CD4-positive, CD25-positive, alpha-beta regulatory T cell (primary cell): Measurements from ENCODE around the gene SDK1. TPM values are rescaled to one million over a fixed set of nuclear protein-coding genes. Genes with fewer than 3 reads are reported as not detected.

Experiments
- ATAC-seq, 2 donors: fragments of 150-1000 bp; cut with Tn5 transposase; one replicate each; pipeline ENCODE4 v1.10.0; 2021; ENCODE audit warnings: low read depth in 2 of 2, moderate number of reproducible peaks in 2 of 2, moderate library complexity in 1 of 2
- DNase-seq, 3 donors: peaks; one replicate each; pipeline versions ENCODE4 v3.0.0 to v3.0.0-alpha.2; 2012 to 2022; ENCODE audit warnings: mixed read lengths in 1 of 3
- H3K27ac ChIP-seq: one replicate; pipeline ENCODE4 v1.7.0; 2013; ENCODE audit warnings: mild to moderate bottlenecking, low read length; ENCODE audit not compliant: insufficient read depth, poor library complexity, severe bottlenecking
- H3K27me3 ChIP-seq: one replicate; pipeline ENCODE4 v1.7.0; 2013; ENCODE audit warnings: low read length; ENCODE audit not compliant: control insufficient read depth, insufficient read depth
- H3K36me3 ChIP-seq: one replicate; pipeline ENCODE4 v1.7.0; 2013; ENCODE audit warnings: mild to moderate bottlenecking, low read length, moderate library complexity; ENCODE audit not compliant: control insufficient read depth, insufficient read depth
- H3K4me1 ChIP-seq: 2 replicates; pipeline ENCODE4 v1.7.0; 2013; ENCODE audit warnings: mild to moderate bottlenecking, low read length; ENCODE audit not compliant: insufficient read depth, control insufficient read depth, poor library complexity, severe bottlenecking
- H3K4me3 ChIP-seq: one replicate; pipeline ENCODE4 v1.7.0; 2013; ENCODE audit warnings: low read depth, mild to moderate bottlenecking, low read length, moderate library complexity
- H3K9me3 ChIP-seq, 2 experiments: 1 replicate in 1 of 2; 2 replicates in 1 of 2; pipeline ENCODE4 v1.7.0; 2013; ENCODE audit warnings: low read length in 2 of 2, mild to moderate bottlenecking in 1 of 2, moderate library complexity in 1 of 2; ENCODE audit not compliant: control insufficient read depth in 2 of 2
- H3K27ac Mint-ChIP-seq, 3 donors: one replicate each; pipeline ENCODE4 v1.8.0; 2020 to 2022; ENCODE audit warnings: mild to moderate bottlenecking in 3 of 3, mixed read lengths in 3 of 3, moderate library complexity in 2 of 3
- H3K27me3 Mint-ChIP-seq: one replicate; pipeline ENCODE4 v1.8.0; 2022; ENCODE audit warnings: mild to moderate bottlenecking, mixed read lengths
- H3K36me3 Mint-ChIP-seq: one replicate; pipeline ENCODE4 v1.8.0; 2020; ENCODE audit warnings: mixed read lengths
- H3K4me1 Mint-ChIP-seq, 4 donors: one replicate each; pipeline ENCODE4 v1.8.0; 2020 to 2022; ENCODE audit warnings: mixed read lengths in 4 of 4, mild to moderate bottlenecking in 1 of 4
- H3K4me3 Mint-ChIP-seq, 4 donors: one replicate each; pipeline ENCODE4 v1.8.0; 2020 to 2022; ENCODE audit warnings: mild to moderate bottlenecking in 4 of 4, mixed read lengths in 4 of 4, moderate library complexity in 3 of 4
- H3K9me3 Mint-ChIP-seq, 7 donors: one replicate each; pipeline ENCODE4 v1.8.0; 2020 to 2022; ENCODE audit warnings: mixed read lengths in 7 of 7, mild to moderate bottlenecking in 3 of 7, moderate library complexity in 2 of 7
- polyA plus RNA-seq, 4 donors: library from polyadenylated mRNA; unstranded; fragments of 300-500 nt; fragmentation: Illumina TruSeq; gene quantifications; one replicate each; pipeline ENCODE4 v1.2.3, GENCODE V29; 2021
- total RNA-seq: library from RNA; stranded (reverse); gene quantifications from one replicate; pipeline ENCODE4 v1.2.3, GENCODE V29; 2022

The SDK1 gene
- total and polyA plus RNA-seq, 5 donors from 2014 or later: 0.47 TPM; not detected in 4

GRCh38 chr7:3992841-3993240, 691.8 kb downstream of the SDK1 start:
- no peaks in the 10 kb centered on the region for H3K4me1 ChIP-seq
- DNase-seq: no peak
- no peak for ATAC-seq
- no peaks in the 10 kb centered on the region for H3K36me3 ChIP-seq
- H3K4me3 Mint-ChIP-seq: no peak overlapping the region
- peaks cover 0 to 1% (median 0%) of the 10 kb centered on the region in 7 donors for H3K9me3 Mint-ChIP-seq
- H3K27me3 ChIP-seq: no peaks in the 10 kb centered on the region
- no peaks in the 10 kb centered on the region for H3K4me1 Mint-ChIP-seq
- H3K36me3 Mint-ChIP-seq: no peaks in the 10 kb centered on the region
- H3K4me3 ChIP-seq: no peak overlapping the region
- H3K27me3 Mint-ChIP-seq: peaks cover 4% of the 10 kb centered on the region
- H3K27ac Mint-ChIP-seq: no peak overlapping the region
- H3K9me3 ChIP-seq: no peaks in the 10 kb centered on the region
- no peak overlapping the region for H3K27ac ChIP-seq

DNA sequence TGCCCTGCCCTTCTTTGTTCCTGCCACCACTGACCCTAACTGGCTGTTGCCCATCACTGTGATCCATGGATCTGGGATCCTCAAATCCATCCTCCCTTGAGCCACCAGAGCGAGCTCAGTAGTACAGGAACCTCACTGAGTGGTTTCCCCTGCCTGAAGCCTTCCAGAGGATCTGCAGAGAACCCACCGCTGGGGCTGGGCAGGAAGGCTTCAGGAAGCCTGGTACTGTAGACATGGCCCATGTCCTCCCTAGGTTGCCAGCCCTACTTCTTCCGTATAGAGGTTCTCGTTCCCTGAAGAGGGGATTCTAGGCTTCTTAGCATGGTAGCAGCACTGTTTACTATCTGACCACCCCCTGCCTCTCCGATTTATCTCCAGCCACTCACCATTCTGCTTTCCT, 693.7 kb downstream of the SDK1 start:
- H3K9me3 Mint-ChIP-seq: no peaks in the 10 kb centered on the region
- Histone ChIP-seq H3K4me1 (no peaks in the 10 kb centered on the region), H3K36me3 (no peaks in the 10 kb centered on the region), H3K4me3 (no peak overlapping the region), H3K27me3 (no peaks in the 10 kb centered on the region), H3K27ac (no peak overlapping the region), H3K9me3 (no peaks in the 10 kb centered on the region)
- ATAC-seq: no peak
- no peaks in the 10 kb centered on the region for H3K4me1 Mint-ChIP-seq
- H3K27ac Mint-ChIP-seq: no peak overlapping the region
- DNase-seq: no peak
- H3K4me3 Mint-ChIP-seq: no peak overlapping the region
- H3K36me3 Mint-ChIP-seq: no peaks in the 10 kb centered on the region
- H3K27me3 Mint-ChIP-seq: peaks cover 4% of the 10 kb centered on the region

- DNase-seq: no peak
- Mint-ChIP-seq H3K9me3 (no peaks in the 10 kb centered on the region), H3K27ac (no peak overlapping the region)
Observed at GRCh38 chr7:3995187-3995586, 694.1 kb downstream of the SDK1 start.

DNA sequence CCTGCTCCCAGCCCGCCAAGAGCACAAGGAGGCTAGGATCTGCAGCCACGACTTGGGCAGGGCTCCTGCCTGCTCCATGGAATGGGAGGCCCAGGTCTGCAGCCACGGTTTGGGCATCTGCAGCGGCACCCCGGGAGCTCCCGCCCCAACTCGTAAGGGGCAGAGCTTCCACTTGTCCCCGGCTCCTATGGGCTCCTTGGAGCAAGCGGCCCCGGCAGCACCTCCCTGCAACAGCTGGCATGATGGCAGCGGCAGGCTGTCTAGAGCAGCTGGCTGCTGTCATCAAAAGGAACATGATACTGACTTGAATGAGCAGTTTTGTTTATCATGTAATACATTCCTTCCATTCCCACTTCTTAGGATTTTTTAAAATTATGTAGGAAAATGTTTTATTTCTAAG, 697.0 kb downstream of the SDK1 start:
- ATAC-seq (no peak), DNase-seq (no peak)
- Mint-ChIP-seq H3K4me3 (no peak overlapping the region), H3K27me3 (peaks cover 4% of the 10 kb centered on the region), H3K4me1 (no peaks in the 10 kb centered on the region), H3K36me3 (no peaks in the 10 kb centered on the region), H3K27ac (no peak overlapping the region), H3K9me3 (no peaks in the 10 kb centered on the region)
- H3K4me1 ChIP-seq: no peaks in the 10 kb centered on the region
- no peak overlapping the region for H3K27ac ChIP-seq
- no peaks in the 10 kb centered on the region for H3K36me3 ChIP-seq
- no peaks in the 10 kb centered on the region for H3K9me3 ChIP-seq
- no peak overlapping the region for H3K4me3 ChIP-seq
- H3K27me3 ChIP-seq: no peaks in the 10 kb centered on the region

More at GRCh38 chr7:3995187-3995586, 694.1 kb downstream of the SDK1 start:
- Histone ChIP-seq H3K9me3 (no peaks in the 10 kb centered on the region), H3K27ac (no peak overlapping the region), H3K4me1 (no peaks in the 10 kb centered on the region), H3K27me3 (no peaks in the 10 kb centered on the region), H3K4me3 (no peak overlapping the region), H3K36me3 (no peaks in the 10 kb centered on the region)
- Mint-ChIP-seq H3K4me1 (no peaks in the 10 kb centered on the region), H3K36me3 (no peaks in the 10 kb centered on the region), H3K27me3 (peaks cover 4% of the 10 kb centered on the region), H3K4me3 (no peak overlapping the region)
- ATAC-seq: no peak

- H3K27ac ChIP-seq: no peak overlapping the region
- no peaks in the 10 kb centered on the region for H3K4me1 ChIP-seq
- DNase-seq (no peak), ATAC-seq (no peak)
- Mint-ChIP-seq H3K27me3 (peaks cover 5% of the 10 kb centered on the region), H3K36me3 (no peaks in the 10 kb centered on the region), H3K4me1 (no peaks in the 10 kb centered on the region), H3K4me3 (no peak overlapping the region), H3K27ac (no peak overlapping the region), H3K9me3 (no peaks in the 10 kb centered on the region)
- no peak overlapping the region for H3K4me3 ChIP-seq
- no peaks in the 10 kb centered on the region for H3K36me3 ChIP-seq
- H3K9me3 ChIP-seq: no peaks in the 10 kb centered on the region
- H3K27me3 ChIP-seq: no peaks in the 10 kb centered on the region
Observed at GRCh38 chr7:4000139-4000538, 699.1 kb downstream of the SDK1 start.

- no peak overlapping the region for H3K4me3 Mint-ChIP-seq
- H3K27ac Mint-ChIP-seq: no peak overlapping the region
- DNase-seq (no peak), ATAC-seq (no peak)
- Histone ChIP-seq H3K36me3 (no peaks in the 10 kb centered on the region), H3K27ac (no peak overlapping the region), H3K27me3 (no peaks in the 10 kb centered on the region), H3K9me3 (no peaks in the 10 kb centered on the region), H3K4me3 (no peak overlapping the region), H3K4me1 (no peaks in the 10 kb centered on the region)
- H3K9me3 Mint-ChIP-seq: no peaks in the 10 kb centered on the region
- peaks cover 5% of the 10 kb centered on the region for H3K27me3 Mint-ChIP-seq
- H3K4me1 Mint-ChIP-seq: no peaks in the 10 kb centered on the region
- no peaks in the 10 kb centered on the region for H3K36me3 Mint-ChIP-seq
Observed at GRCh38 chr7:4000934-4001333, 699.9 kb downstream of the SDK1 start.

- Mint-ChIP-seq H3K4me3 (no peak overlapping the region), H3K4me1 (no peaks in the 10 kb centered on the region), H3K27ac (no peak overlapping the region), H3K27me3 (peaks cover 5% of the 10 kb centered on the region), H3K36me3 (no peaks in the 10 kb centered on the region), H3K9me3 (no peaks in the 10 kb centered on the region)
- no peak overlapping the region for H3K4me3 ChIP-seq
- no peak for ATAC-seq
- no peaks in the 10 kb centered on the region for H3K36me3 ChIP-seq
- H3K27me3 ChIP-seq: no peaks in the 10 kb centered on the region
- H3K27ac ChIP-seq: no peak overlapping the region
- no peaks in the 10 kb centered on the region for H3K9me3 ChIP-seq
- H3K4me1 ChIP-seq: no peaks in the 10 kb centered on the region
- no peak for DNase-seq
Observed at GRCh38 chr7:4001742-4002141, 700.7 kb downstream of the SDK1 start.

DNA sequence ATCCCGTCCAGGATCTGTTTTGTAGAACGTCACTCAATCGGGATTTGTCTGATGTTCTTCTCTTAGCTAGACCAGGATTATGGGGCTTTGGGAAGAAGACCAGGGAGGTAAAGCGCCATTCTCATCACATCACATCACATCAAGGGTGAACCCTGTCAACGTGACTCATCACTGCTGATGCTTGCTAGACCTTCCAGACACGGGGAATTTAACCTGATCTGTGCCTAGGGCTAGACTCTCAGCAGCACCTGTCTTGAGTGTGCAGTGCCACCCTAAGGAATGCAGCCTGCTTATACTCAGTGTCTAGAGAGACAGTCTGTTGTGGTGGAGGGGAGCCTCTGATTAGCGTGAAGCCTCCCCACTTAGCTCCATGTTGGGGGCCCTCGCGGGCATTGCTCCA, 702.5 kb downstream of the SDK1 start:
- no peak overlapping the region for H3K27ac ChIP-seq
- Mint-ChIP-seq H3K27me3 (peaks cover 5% of the 10 kb centered on the region), H3K36me3 (no peaks in the 10 kb centered on the region)

More for the DNA sequence above, 702.5 kb downstream of the SDK1 start:
- Mint-ChIP-seq H3K4me1 (no peaks in the 10 kb centered on the region), H3K27ac (no peak overlapping the region), H3K9me3 (no peaks in the 10 kb centered on the region), H3K4me3 (no peak overlapping the region)
- no peaks in the 10 kb centered on the region for H3K9me3 ChIP-seq
- no peaks in the 10 kb centered on the region for H3K27me3 ChIP-seq
- ATAC-seq (no peak), DNase-seq (no peak)
- H3K4me3 ChIP-seq: no peak overlapping the region
- H3K36me3 ChIP-seq: no peaks in the 10 kb centered on the region
- no peaks in the 10 kb centered on the region for H3K4me1 ChIP-seq
